Stimulated activated CD8-positive, alpha-beta memory T cell treated with anti-CD3 and anti-CD28 coated beads, Interleukin-2, amount 100 ng/mL, for 48 hours (primary cell): ENCODE data around the gene PTCD2.

Source experiments
- DNase-seq, 2 donors: peaks; one replicate each; pipeline ENCODE4 v3.0.0-alpha.2; 2020; ENCODE audit warnings: low read depth in 2 of 2

Gene PTCD2

GRCh38 chr5:72415616-72416325 is 95.6 kb downstream of the PTCD2 start:
- DNase-seq: no peak

- no peak for DNase-seq
Observed at GRCh38 chr5:72417333-72418062, 97.3 kb downstream of the PTCD2 start.
